ENCODE results near the gene SLC30A1.
"Not testable (repeated sequence)": the region's sequence is repeated elsewhere in the genome, so short reads cannot be mapped to it uniquely, and the experiment has no call there.

SLC30A1 gene

DNA sequence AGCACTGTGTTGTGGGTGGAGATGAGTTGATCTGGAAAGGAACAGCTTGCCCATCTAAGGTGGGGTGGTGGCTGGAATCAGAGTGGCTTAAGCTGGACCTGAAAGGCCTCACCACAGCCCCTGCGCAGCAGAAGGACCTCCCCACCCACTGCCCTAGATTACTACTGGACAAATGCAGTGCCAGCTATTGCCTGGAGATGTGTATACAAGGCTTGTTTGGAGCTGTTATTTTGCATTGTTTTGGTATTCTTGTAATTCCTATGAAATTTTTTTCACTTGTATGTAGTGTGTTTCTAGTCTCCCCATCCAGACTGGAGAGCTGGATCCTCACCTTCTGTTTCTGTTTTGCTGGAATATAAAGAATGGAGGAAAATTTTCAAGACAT, 1.3 kb upstream of the SLC30A1 start:
- DNase-seq = no peak

DNA sequence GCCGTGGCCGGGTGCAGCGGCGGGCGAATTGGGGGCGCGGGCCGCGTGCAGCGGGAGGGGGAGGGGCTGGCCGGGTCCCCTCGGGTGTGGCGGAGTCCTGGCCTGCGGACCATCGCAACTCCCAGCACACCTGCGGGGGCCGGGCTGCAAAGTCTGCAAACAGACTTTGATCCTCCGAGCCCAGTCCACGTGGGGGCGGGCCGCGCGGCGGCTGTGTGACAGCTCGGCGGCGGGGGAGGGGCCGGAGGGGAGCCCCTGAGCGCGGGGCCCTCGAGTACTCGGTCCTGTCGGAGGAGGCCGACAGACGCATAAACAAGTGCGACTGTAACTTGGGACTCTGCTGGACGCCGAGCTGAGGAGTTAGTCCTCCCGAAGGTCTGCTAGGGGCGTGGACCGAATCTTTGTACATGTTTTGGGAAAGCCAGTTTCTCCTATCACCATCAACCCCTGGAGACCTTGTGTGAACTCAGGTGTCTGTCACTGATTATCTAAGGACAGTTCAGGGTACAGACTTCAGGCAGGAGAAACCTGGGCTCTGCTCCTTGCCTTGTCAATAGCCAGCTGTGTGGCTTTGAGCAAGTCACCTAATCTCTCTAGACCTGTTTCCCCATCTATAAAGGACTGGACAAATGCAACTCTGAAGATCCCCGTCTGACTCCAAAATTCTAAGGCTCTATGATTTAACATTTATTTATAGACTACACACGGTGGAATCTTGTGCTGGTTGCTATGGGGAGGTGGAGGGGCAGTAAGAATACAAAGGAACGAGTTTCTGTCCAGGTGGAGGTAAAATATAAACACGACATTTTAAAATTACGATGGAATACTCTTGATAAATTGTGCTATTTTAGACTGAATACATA, 710 bp upstream of the SLC30A1 start:
- no peak for DNase-seq

DNA sequence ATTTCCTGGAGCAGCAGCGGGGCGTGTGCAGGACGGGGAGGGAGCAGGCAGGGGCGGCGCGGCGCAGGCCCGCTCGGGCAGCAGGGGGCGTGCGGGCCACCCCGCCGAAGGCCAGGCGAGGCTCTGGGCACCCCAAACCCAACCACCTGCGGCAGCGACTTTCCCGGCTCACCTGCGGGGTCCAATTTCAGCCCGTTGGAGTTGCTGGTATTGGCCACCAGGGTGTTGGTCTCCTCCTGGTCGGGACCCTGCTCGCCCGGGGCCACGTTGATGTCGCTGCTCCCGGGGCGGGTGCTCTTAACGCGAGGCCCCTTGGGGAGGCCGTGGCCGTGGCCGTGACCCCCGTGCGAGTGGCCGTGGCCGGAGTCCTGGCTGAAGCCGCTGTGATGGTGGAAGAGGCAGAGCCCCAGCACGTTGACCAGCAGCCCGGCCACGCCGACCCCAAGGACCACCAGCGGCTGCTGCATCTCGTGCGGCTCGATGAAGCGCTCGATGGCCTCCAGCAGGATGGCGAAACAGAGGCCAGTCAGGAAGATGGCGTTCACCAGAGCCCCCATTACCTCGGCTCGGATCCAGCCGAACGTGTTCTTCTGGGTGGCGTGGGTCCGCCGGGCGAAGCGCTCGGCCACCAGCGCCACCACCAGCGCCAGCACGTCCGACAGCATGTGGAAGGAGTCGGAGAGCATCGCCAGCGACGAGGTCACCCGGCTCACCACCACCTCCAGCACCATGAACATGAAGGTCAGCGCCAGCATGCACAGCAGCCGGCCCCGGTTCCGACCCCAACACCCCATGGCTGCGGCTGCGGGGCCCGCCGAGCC, 932 bp downstream of the SLC30A1 start:
- peak; percentile 81 for DNase-seq

DNA sequence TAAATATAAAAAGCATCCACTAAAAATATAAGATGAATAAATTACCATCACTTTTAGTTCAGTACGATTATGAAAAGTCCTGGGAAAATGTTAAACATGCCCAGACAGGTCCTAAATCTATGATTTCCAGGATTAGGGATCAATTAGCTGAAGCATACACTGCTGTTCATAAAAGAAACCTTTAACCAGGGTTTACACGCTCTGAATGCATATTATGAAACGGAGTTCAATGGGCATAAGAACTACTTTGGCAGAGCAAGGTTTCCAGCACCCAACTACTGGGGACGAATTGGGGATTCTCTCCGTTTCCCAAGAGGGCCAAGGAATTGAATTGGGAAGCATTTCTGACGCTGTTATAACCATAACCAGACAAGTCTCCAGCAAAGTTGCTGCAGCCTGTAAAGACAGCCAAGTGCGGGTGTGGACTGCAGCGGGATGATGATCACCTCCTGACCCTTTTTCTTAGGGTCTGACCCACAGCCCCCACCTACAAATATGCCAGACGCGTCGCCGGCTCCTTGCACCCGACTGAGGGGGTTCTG, 1.6 kb downstream of the SLC30A1 start:
- DNase-seq = no peak

DNA sequence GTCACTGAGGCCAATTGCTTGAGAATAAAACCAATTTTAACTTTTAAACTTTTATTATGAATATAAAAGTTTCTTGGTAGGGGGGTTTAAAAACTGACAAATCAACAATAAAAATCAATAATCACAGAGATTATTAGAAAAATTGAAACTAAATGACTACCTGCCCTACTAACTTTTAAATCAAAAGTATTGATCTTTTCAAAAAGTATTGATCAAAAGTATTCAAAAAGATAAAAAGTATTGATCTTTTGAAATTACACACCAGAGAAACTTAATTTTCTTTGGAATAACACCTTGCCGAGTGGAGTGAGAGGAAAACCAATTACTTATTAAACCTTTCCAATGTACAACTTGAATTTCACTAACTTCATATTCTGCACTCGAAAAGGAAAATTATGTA, 2.2 kb downstream of the SLC30A1 start:
- DNase-seq = no peak

DNA sequence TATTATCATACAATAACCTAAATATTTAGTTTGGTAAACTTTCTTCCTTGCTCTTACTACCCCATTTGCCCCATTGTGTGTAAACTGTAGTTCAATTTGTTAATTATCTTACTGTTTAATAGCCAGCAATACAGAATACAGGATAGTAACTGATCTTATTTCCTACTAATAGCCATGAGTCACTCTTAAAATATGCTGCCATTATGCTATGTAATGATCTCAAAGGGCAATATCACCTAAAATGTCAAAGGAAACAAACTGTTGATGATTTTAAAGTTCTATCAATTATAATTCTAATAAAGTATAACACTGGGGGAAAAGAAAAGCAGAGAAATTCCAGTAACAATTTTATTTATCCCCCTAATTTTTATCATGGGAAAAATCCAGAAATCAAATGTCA, 4.3 kb downstream of the SLC30A1 start:
- no peak for DNase-seq

DNA sequence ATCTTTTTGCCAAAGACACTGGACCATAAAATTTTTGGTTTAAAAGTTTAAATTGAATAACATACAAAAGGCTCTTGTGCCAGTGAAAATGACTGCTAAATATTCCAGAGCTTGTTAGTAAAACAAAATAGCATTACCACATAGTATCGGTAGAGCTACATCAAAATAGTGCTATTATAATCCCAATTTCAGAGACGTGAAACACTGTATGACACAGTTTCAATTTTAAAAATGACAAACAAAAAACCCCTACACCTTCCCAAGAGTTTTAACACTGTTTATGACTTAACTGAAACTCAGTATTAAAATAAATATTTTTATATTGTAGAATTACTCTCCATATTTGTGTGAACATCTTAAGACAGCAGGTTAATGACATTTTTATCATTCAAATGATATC, 7.0 kb downstream of the SLC30A1 start:
- no peak for DNase-seq

DNA sequence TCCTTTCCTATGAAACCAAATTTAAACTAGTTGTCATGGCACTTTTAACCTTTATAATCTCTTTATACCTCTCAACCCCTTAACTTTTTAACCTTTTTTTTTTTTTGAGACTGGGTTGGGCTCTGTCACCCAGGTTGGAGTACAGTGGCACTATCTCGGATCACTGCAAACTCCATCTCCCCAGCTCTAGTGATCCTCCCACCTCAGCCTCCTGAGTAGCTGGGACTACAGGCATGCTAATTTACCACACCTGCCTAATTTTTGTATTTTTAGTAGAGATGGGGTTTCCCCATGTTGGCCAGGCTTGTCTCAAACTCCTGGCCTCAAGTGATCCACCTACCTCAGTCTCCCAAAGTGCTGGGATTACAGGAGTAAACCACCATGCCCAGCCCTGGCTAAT, 8.6 kb downstream of the SLC30A1 start:
- DNase-seq = not testable (repeated sequence)

DNA sequence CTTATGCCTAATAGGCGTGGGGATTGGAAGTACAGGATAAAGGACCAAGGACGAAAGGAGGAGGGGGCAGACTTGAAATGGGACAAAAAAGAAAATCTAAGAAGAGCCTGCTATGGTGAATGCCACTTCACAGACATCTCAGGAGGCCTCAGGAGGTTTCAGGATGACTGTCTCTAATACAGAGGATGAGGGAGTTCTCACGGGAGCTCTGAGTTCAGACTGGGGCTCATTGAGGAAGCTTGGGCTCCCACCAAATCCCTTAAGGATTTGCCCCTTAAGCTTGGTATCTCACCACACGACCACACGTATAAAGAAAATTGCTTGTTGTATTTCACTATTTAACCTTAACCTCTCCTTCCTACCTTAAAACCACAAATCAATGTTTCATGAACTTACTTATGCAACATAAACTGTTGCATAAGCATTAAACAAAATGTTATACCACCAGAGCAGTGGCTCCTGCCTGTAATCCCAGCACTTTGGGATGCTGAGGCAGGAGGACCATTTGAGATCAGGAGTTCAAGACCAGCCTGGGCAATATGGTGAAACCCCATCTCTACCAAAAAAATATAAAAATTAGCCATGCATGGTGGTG, 12.4 kb downstream of the SLC30A1 start:
- no peak for DNase-seq

DNA sequence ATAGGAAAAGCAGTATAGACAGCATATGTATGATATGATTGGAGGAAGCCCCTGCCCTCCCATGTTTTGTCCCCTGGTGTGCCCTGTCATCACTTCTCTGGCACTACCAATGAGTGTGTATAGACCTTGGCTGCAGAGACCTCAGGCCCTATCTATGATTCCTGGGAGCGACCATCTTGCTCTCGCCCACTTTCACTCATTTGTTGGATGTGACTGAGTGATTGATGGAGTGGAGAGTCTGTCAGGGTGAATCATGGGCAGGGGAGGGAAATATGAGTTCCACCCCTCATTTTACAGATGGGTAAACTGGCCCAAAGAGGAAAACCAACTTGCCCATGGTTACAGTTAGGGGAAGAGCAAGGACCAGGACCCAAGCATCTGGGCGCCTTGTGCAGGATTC, 14.9 kb downstream of the SLC30A1 start:
- DNase-seq = no peak

DNA sequence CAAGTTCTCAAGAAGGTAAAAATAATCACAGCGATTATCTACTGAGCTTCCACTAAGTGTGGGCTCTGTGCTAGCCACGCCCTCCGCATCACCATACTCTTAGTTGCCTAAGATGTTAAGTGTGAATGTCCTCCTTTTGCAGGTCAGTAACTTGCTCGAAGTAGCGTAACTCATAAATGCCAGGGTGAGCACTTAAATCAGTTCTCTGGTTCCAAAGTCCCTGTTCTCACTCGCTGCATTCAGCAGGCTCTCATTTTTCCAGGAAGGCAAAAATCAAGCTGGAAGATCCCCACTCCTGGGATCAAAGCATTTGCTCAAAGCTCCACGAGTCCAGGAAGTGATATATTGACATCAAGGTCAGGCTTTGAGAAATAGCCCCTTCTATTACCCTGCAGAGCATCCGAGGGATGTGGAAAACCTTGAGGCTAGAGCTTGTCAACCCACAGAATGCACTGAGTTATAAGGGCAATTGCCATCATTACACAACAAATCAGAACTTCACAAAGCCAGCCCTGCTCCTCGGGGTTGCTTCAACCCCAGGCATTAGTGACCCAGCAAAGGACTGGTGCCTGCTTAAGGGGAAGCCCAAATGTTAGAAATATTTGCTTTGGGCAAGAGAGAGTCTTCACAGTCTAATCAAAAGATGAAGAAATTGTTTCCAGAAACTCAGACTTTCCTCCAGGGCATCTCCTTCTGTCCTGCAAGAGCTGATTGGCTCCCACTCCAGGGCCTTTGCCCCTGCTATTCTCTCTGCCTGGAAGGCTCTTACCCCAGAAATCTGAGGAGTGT, 19.5 kb downstream of the SLC30A1 start:
- no peak for DNase-seq

DNA sequence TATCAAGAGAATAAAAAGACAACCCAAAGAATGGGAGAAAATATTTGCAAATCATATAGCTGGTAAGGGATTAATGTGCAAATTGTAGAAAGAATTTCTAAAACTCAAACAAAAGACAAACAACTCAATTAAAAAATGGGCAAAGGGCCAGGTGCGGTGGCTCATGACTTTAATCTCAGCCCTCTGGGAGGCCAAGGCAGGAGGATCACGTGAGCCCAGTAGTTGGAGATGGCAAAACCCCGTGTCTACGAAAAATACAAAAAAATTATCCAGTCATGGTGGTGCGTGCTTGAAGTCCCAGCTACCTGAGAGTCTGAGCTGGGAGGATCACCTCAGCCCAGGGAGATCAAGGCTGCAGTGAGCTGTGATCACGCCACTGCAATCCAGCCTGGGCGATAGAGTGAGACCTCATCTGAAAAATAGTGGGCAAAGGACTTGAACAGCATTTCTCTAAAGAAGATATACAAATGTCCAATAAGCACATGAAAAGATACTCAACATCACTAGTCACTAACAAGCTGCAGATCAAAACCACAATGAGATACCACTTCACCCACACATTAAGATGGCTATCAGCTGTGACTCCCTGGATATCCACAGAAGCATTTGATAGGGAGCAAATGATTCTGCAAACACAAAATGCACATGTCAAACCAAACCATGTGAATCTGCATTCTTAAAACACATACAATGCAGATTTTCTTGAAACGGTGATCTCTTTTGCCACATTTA, 20.9 kb downstream of the SLC30A1 start:
- no peak for DNase-seq

DNA sequence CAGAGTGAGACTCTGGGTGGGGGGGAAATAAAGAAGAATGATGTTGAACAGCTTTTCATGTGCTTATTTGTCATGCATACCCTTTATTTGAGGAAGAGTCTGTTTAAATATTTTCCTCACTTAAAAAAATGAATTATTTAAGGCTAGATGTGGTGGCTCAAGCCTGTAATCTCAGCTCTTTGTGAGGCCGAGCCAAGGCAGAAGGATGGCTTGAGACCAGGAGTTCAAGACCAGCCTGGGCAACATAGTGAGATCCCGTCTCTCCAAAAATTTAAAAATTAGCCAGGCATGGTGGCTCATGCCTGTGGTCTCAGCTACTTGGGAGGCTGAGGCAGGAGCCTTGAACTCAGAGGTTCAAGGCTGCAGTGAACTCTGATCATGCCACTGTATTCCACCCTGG, 25.4 kb downstream of the SLC30A1 start:
- DNase-seq = no peak

DNA sequence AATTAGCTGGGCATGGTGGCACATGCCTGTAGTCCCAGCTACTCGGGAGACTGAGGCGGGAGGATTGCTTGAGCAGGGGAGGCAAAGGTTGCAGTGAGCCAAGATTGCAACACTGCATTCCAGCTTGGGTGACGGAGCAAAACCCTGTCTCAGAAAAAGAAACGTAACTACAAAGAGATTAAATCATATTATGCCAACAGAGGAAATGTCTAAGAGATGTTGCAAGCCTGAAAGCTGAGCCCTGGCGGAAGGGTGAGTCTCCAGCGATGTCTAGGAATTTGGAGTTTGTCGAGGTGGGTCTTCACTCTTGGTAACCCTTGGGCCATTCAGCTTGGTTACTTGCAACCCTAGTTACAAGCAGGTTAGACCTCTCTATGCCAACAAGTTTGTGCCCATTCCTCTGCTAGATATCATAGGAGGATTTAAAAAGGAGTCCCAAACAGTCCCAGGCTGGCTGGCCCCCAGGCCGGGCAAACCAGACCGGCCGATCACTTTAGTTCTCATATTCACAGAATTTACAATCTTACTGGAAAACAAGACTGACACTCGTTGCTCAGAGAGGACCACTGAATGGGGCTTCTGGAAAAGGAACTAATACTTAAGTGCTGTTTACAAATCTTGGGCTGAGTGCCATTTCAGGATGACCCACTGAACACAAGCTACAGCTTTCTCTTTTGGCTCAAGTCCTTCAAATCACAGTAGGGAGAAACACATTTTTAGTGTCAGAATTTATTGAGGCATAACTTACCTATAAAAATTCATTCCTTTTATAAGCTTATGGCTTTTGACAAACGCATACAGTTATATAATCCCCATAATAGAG, 27.1 kb downstream of the SLC30A1 start:
- DNase-seq = no peak

DNA sequence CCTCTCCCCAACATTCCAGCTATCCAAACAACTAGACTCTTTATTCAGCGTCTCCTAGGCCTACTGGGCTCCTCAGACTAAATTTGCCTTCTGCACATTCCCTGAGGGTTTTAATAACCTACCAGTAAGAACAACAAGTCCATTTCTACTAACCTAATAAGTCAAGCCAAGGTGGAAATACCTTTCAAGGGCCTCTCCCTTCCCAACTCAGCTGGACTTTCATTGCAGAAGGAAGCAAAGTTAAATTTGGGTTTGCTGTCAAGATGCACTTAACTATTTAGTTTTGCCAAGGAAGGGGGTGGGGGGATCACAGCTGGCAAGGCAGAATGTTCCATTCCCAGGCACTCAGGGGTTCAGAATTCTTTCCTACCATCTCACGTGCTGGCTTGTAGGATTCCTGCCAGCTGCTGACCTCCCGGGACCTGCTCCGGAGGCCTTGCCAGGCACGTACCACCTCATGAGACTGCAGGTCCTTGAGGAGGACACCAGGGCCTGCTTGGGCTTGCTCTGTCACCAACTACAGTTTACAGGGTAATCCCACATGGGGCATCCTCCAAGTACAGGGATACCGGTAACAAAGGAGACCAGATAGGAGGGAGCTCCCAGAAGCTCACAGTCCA, 29.8 kb downstream of the SLC30A1 start:
- DNase-seq = peak; percentile 57

DNA sequence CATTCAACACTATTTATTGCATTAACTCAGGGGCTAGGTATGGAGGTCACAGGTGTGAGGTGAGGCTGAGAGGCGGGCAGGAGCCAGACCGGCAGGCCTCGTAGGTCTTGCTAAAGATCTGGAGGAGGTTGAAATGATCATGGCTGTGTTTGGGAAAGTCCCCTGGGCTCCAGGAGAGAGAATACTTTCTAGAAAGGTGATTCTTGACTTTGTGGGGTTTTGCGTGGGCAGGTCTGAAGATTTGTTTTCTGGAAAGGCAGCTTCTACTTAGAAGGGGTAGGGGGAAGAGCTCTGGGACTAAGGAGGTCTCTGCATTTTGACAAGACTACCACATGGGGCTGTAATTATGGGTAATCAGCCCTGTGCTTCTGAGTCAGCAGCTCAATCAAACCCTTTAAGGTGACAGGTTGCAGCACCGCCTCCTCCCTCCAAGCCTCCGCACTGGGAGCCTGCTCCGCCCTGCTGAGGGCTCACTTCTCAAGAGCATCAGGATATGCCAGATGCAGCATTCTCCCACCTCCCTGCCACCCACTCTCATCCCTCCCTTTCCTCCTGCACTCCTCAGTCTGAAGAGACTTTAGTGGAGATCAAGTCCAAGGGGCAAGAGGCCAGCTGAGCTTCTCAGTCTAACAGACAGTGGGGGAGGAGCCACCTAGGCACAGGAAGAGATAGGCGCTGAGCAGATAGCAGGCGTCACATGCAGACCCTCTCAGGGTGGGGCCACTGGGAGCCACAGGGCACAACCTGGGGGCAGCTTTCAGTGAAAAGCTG, 30.5 kb downstream of the SLC30A1 start:
- DNase-seq = no peak

DNA sequence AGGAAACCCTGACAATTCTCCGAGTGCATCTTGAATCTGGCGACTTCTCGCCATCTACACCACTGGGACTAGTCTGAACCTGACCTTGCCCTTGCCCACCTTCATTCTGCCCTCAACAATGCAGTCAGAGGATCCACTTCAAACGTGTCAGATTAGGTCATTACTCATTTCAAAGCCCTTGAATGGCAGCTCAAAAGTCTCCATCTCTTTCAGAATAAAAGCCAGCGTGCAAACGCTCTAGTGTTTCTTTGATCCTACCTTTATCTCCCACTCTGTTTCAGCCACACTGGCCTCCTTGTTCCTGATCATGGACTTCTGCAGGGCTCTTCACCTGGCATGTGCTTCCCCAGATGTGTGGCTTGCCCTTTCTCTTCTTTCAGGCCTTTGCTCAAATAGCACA, 31.3 kb downstream of the SLC30A1 start:
- no peak for DNase-seq

DNA sequence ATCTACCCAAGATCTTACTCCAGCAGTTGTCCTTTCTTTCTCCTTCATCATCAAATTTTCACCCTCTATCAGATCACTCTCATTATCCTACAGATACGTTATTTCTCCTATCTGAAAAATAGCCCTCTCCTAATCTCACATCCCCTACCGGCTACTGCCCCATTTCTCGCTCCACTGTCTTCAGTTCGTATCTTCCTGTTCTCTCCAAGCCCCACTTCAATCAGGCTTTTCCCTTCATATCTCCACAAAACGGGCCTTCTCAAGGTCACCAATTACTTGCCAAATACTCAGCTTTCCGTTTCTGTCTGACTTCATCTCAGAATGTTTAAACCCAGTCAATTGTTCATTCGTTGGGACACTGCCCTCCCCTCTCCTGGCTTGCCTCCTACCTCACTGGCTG, 32.4 kb downstream of the SLC30A1 start:
- no peak for DNase-seq

DNA sequence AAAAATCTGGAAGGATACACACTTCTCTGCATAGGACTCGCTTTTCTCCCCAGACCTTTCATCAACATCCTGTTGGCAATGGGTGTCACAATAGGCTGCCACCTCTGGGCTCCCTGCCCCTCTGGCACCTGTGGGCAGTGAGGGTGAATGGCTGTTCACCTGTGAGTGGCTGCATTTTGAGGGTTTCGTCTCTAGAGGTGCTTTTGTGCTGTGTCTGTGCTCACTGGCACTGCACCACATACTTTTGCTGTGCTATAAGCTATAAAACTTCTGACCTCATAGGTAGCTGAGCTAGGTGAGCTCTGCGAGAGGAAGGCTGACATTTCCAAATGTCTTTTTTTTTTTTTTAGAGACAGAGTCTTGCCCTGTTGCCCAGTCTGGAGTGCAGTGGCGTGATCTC, 35.9 kb downstream of the SLC30A1 start:
- no peak for DNase-seq

All from right forelimb (tissue), 1 donor.